Trophoblast cell (in vitro differentiated cells and primary cell): ENCODE measurements around the gene TRIM24.

Source experiments
- DNase-seq, 2 donors: peaks; one replicate each; pipeline ENCODE4 v3.0.0-alpha.2; 2016
- H2AFZ ChIP-seq: 2 replicates; pipeline ENCODE4 v1.6.1; 2013; ENCODE audit warnings: low read length, moderate library complexity, mild to moderate bottlenecking; ENCODE audit not compliant: insufficient read depth, poor library complexity
- H2AK5ac ChIP-seq: 2 replicates; pipeline ENCODE4 v1.6.1; 2013; ENCODE audit warnings: mild to moderate bottlenecking, low read length
- H2BK120ac ChIP-seq: 2 replicates; pipeline ENCODE4 v1.6.1; 2013; ENCODE audit warnings: low read length, mild to moderate bottlenecking, moderate library complexity; ENCODE audit not compliant: insufficient read depth, poor library complexity
- H2BK12ac ChIP-seq: 2 replicates; pipeline ENCODE4 v1.6.1; 2013; ENCODE audit warnings: mild to moderate bottlenecking, low read length, moderate library complexity
- H2BK5ac ChIP-seq: 2 replicates; pipeline ENCODE4 v1.6.1; 2013; ENCODE audit warnings: low read length, low read depth, moderate library complexity, mild to moderate bottlenecking; ENCODE audit not compliant: poor library complexity
- H3K14ac ChIP-seq: 2 replicates; pipeline ENCODE4 v1.6.1; 2013; ENCODE audit warnings: mild to moderate bottlenecking, low read length
- H3K18ac ChIP-seq: 2 replicates; pipeline ENCODE4 v1.6.1; 2013; ENCODE audit warnings: mild to moderate bottlenecking, low read length
- H3K23ac ChIP-seq: 2 replicates; pipeline ENCODE4 v1.6.1; 2013; ENCODE audit warnings: low read length
- H3K27ac ChIP-seq: 2 replicates; pipeline ENCODE4 v1.5.1; 2013; ENCODE audit warnings: low read depth, mild to moderate bottlenecking, inconsistent platforms, low read length, moderate library complexity
- H3K27me3 ChIP-seq: 2 replicates; pipeline ENCODE4 v1.6.1; 2013; ENCODE audit warnings: inconsistent platforms, mild to moderate bottlenecking, low read length, moderate library complexity; ENCODE audit not compliant: insufficient read depth
- H3K36me3 ChIP-seq, 2 experiments: 1 replicate in 1 of 2; 2 replicates in 1 of 2; pipeline ENCODE4 v1.6.1; 2013; ENCODE audit warnings: low read length in 2 of 2, mild to moderate bottlenecking in 2 of 2, moderate library complexity in 1 of 2; ENCODE audit not compliant: insufficient read depth in 2 of 2, control insufficient read depth in 1 of 2
- H3K4ac ChIP-seq: 2 replicates; pipeline ENCODE4 v1.6.1; 2013; ENCODE audit warnings: low read depth, mild to moderate bottlenecking, low read length, moderate library complexity
- H3K4me1 ChIP-seq, 2 experiments: 1 replicate in 1 of 2; 2 replicates in 1 of 2; pipeline ENCODE4 v1.6.1; 2013; ENCODE audit warnings: low read length in 2 of 2, mild to moderate bottlenecking in 2 of 2, moderate library complexity in 1 of 2; ENCODE audit not compliant: insufficient read depth in 2 of 2, control insufficient read depth in 1 of 2
- H3K4me2 ChIP-seq: 2 replicates; pipeline ENCODE4 v1.6.1; 2013; ENCODE audit warnings: inconsistent platforms, mild to moderate bottlenecking, low read length, moderate library complexity
- H3K4me3 ChIP-seq: 2 replicates; pipeline ENCODE4 v1.5.1; 2013; ENCODE audit warnings: mild to moderate bottlenecking, low read depth, low read length, inconsistent platforms
- H3K79me1 ChIP-seq: one replicate; pipeline ENCODE4 v1.6.1; 2013; ENCODE audit warnings: low read length
- H3K79me2 ChIP-seq: 2 replicates; pipeline ENCODE4 v1.6.1; 2013; ENCODE audit warnings: low read length, mild to moderate bottlenecking; ENCODE audit not compliant: control insufficient read depth, insufficient read depth, poor library complexity
- H3K9ac ChIP-seq: 2 replicates; pipeline ENCODE4 v1.6.1; 2013; ENCODE audit warnings: mild to moderate bottlenecking, low read length
- H3K9me3 ChIP-seq: 2 replicates; pipeline ENCODE4 v1.6.1; 2013; ENCODE audit warnings: low read depth, mild to moderate bottlenecking, control low read depth, inconsistent platforms, low read length; ENCODE audit not compliant: insufficient read depth
- H4K12ac ChIP-seq: 2 replicates; pipeline ENCODE4 v1.6.1; 2013; ENCODE audit warnings: low read depth, mild to moderate bottlenecking, low read length, moderate library complexity
- H4K8ac ChIP-seq: 2 replicates; pipeline ENCODE4 v1.6.1; 2013; ENCODE audit warnings: low read depth, mild to moderate bottlenecking, low read length, moderate library complexity
- H4K91ac ChIP-seq: one replicate; pipeline ENCODE4 v1.6.1; 2013; ENCODE audit warnings: low read depth, mild to moderate bottlenecking, low read length, moderate library complexity
- WGBS: extraction: QIAGEN DNeasy Blood & Tissue Kit; methylation state at CpG from one replicate; pipeline ENCODE4 v1.1.7; 2013; ENCODE audit warnings: missing lambda C conversion rate; ENCODE audit not compliant: insufficient read length, insufficient coverage; ENCODE audit errors: extremely low coverage; 5-methylcytosine and 5-hydroxymethylcytosine counted together

TRIM24 gene

DNA sequence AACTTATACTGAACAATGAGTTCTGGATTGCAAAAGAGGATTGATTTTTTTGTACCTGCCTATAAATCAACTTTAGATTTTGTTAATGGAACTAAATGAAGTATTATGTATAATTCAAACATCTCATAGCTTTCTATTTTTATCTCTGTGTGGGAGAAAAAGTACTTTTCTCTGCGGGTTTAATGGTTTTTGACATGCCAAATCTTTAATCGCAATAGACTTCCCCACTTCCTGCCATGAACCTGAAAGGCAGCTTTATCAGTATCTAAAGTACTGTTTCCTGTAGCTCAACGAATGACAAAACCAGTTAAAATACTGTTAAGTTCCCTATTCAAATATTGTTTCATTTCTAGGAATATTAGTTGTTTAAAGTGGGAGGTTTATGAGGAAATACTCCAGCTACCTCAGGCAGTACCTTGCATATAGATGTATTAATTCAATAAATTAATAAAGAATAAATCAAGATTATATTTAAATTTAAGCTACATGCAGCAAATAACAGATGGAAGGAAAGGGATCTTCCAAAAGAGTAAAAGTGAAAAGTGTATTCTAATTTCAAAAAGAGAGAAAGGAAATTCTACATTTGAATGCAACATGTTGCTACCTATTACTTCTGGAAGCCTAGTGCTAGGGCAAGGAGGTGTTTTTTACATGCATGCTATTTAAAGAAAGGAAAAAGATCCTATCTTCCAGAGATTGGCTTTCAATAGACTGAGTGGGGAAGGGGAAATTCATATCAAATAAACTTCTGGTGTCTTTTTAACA is 165.2 kb downstream of the TRIM24 start:
- Histone ChIP-seq H3K9ac (no peak overlapping the region), H2BK120ac (no peak overlapping the region), H3K18ac (no peak overlapping the region), H2AFZ (no peak overlapping the region), H3K79me2 (no peaks in the 10 kb centered on the region), H2BK12ac (no peak overlapping the region), H2BK5ac (no peak overlapping the region), H3K14ac (no peak overlapping the region), H4K12ac (no peak overlapping the region), H3K4me1 (no peaks in the 10 kb centered on the region), H3K9me3 (no peaks in the 10 kb centered on the region), H3K4me3 (no peak overlapping the region), H4K91ac (no peak overlapping the region), H3K79me1 (no peaks in the 10 kb centered on the region), H3K36me3 (no peaks in the 10 kb centered on the region), H4K8ac (no peak overlapping the region), H3K27me3 (no peaks in the 10 kb centered on the region), H3K23ac (no peak overlapping the region), H3K27ac (no peak overlapping the region), H2AK5ac (no peak overlapping the region), H3K4me2 (no peak overlapping the region), H3K4ac (no peak overlapping the region)
- no peak for DNase-seq
- WGBS = no CpG with 5 or more reads among the region's 3 CpGs

DNA sequence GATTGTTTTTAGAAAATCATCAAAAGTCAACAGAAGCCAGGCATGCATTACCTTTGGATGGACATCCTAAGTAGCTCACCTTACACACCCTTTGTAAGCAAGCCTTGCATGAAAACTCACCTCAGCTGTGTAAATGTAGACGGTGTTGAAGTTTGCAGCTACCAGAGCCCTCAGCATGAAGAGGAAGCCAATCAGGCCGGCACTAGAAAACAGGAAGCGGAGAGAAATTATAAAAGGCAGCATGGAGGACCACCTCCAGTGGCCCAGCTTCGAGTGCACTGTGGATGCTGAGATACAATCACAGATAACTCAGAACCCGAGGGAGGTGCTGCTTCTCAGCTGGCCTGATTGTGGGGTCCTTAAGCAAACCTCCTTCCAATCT is 165.8 kb downstream of the TRIM24 start:
- Histone ChIP-seq H3K9me3 (no peaks in the 10 kb centered on the region), H3K23ac (no peak overlapping the region), H3K4me2 (no peak overlapping the region), H2AFZ (no peak overlapping the region), H4K91ac (no peak overlapping the region), H2BK120ac (no peak overlapping the region), H4K8ac (no peak overlapping the region), H3K4me1 (no peaks in the 10 kb centered on the region), H3K27me3 (no peaks in the 10 kb centered on the region), H3K4me3 (no peak overlapping the region), H2BK12ac (no peak overlapping the region), H3K4ac (no peak overlapping the region), H3K79me2 (no peaks in the 10 kb centered on the region), H3K79me1 (no peaks in the 10 kb centered on the region), H3K27ac (no peak overlapping the region), H3K9ac (no peak overlapping the region), H2BK5ac (no peak overlapping the region), H3K14ac (no peak overlapping the region), H3K36me3 (no peaks in the 10 kb centered on the region), H3K18ac (no peak overlapping the region), H2AK5ac (no peak overlapping the region), H4K12ac (no peak overlapping the region)
- no peak for DNase-seq
- no CpG with 5 or more reads among the region's 5 CpGs for WGBS

DNA sequence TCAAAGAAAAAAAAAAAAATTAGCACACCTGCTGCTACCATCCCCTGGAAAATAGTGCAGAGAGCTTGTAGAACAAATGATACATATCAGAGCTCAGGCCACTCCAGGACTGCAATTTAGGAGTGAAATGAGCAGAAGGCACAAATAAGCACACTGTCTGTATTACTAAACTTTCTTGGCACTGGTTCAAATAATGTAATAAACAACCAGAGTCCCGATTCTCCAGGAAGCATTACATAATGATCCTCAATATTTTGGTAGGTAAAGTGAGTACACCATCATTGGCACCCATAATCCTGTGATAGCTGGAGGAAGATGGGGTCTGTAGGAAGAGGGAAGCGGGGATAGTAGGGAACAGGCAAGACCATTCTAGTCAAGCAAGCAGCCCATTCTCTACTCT is 166.8 kb downstream of the TRIM24 start:
- H3K4me3 ChIP-seq = no peak overlapping the region
- H4K8ac ChIP-seq = no peak overlapping the region
- H4K12ac ChIP-seq = no peak overlapping the region
- H3K23ac ChIP-seq = no peak overlapping the region
- H2AFZ ChIP-seq = no peak overlapping the region
- no peak overlapping the region for H4K91ac ChIP-seq
- WGBS = no CpG with 5 or more reads among the region's 2 CpGs
- no peak overlapping the region for H3K18ac ChIP-seq
- DNase-seq = no peak
- H3K27ac ChIP-seq = no peak overlapping the region
- no peak overlapping the region for H3K4ac ChIP-seq
- H2BK12ac ChIP-seq = no peak overlapping the region
- no peak overlapping the region for H3K4me2 ChIP-seq
- no peak overlapping the region for H3K9ac ChIP-seq
- no peaks in the 10 kb centered on the region for H3K79me1 ChIP-seq
- H3K36me3 ChIP-seq = no peaks in the 10 kb centered on the region
- H3K14ac ChIP-seq = no peak overlapping the region
- no peaks in the 10 kb centered on the region for H3K4me1 ChIP-seq
- H3K79me2 ChIP-seq = no peaks in the 10 kb centered on the region
- H3K9me3 ChIP-seq = no peaks in the 10 kb centered on the region
- no peak overlapping the region for H2BK5ac ChIP-seq
- H3K27me3 ChIP-seq = no peaks in the 10 kb centered on the region
- no peak overlapping the region for H2BK120ac ChIP-seq
- H2AK5ac ChIP-seq = no peak overlapping the region

- no peak for DNase-seq
- Histone ChIP-seq H3K27me3 (no peaks in the 10 kb centered on the region), H3K9me3 (no peaks in the 10 kb centered on the region), H3K14ac (no peak overlapping the region), H3K79me1 (no peaks in the 10 kb centered on the region), H2BK120ac (no peak overlapping the region), H4K8ac (no peak overlapping the region), H3K4ac (no peak overlapping the region), H3K4me1 (no peaks in the 10 kb centered on the region), H2BK5ac (no peak overlapping the region), H3K18ac (no peak overlapping the region), H2AK5ac (no peak overlapping the region), H3K36me3 (no peaks in the 10 kb centered on the region), H3K27ac (no peak overlapping the region), H3K9ac (no peak overlapping the region), H3K79me2 (no peaks in the 10 kb centered on the region), H4K91ac (no peak overlapping the region), H2BK12ac (no peak overlapping the region), H3K4me2 (no peak overlapping the region), H4K12ac (no peak overlapping the region), H3K23ac (no peak overlapping the region), H2AFZ (no peak overlapping the region), H3K4me3 (no peak overlapping the region)
- no CpG with 5 or more reads among the region's 6 CpGs for WGBS
These were observed 167.3 kb downstream of the TRIM24 start for GRCh38 chr7:138627361-138627760.
